GM12892 (cell line): ENCODE data around the gene PTK6.
A peak's percentile ranks its signal among the peaks of the same experiment; 100 is the strongest.

Source experiments
- DNase-seq: peaks from one replicate; pipeline ENCODE4 v3.0.0; 2011; ENCODE audit not compliant: insufficient read length
- FAIRE-seq: peaks from 2 replicates; lab custom pipeline; 2011; peaks lifted over from hg19 to GRCh38; lab: Jason Lieb, UNC
- POLR2A ChIP-seq: IDR thresholded peaks from 2 replicates; pipeline ENCODE4 v1.6.1; 2011; ENCODE audit warnings: low read depth, low read length, control low read depth
- POLR2AphosphoS5 ChIP-seq: IDR thresholded peaks from 2 replicates; pipeline ENCODE4 v1.6.1; 2011; ENCODE audit warnings: low read depth, low read length, control low read depth
- TAF1 ChIP-seq: IDR thresholded peaks from 2 replicates; pipeline ENCODE4 v1.6.1; 2011; ENCODE audit warnings: low read depth, mild to moderate bottlenecking, control low read depth, low read length, borderline replicate concordance

The PTK6 gene

DNA sequence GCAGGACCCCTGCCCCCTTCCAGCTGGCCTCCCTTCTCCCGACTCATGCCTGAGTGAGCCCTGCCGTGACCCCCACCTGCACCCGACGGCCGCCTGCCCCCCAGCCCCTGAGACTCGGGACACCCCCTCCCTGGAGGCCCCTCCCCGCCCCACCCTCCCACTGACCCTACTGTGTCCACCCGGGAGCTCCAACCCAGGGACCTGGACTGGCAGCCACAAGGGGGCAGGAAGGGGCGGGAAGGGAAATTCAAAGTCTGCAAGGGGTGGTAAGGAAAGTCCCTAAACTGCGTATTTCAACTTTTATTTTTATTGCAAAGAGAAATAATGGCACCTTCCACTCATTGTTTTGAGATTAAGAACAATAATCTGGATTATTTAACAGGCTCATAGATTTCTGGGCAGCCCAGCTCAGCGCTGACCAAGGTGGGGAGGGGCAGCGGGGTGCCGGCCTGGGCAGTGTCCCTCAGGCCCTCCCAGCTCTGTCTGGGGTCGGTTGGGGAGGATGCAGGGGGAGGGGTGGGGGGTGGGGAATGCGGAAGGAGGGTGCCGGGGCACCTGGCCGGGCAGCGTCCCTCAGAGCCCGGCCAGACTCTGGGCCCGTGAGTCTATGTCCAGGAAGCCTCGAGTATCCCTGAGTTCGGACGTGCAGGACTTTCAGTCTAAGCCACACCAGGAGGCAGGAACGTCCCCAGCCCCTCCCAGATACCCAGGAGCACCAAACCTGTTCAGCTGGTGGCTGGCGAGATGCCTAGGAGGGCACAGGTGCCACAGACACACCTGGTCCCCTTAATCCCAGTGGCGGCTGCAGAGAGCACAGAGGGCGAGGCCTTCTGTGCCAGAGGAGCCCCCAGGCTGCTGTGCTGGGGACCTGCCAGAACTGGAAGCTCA is 1.3 kb upstream of the PTK6 start:
- no peak for FAIRE-seq
- TF ChIP-seq POLR2AphosphoS5 (no peak), POLR2A (no peak), TAF1 (no peak)
- DNase-seq = no peak

DNA sequence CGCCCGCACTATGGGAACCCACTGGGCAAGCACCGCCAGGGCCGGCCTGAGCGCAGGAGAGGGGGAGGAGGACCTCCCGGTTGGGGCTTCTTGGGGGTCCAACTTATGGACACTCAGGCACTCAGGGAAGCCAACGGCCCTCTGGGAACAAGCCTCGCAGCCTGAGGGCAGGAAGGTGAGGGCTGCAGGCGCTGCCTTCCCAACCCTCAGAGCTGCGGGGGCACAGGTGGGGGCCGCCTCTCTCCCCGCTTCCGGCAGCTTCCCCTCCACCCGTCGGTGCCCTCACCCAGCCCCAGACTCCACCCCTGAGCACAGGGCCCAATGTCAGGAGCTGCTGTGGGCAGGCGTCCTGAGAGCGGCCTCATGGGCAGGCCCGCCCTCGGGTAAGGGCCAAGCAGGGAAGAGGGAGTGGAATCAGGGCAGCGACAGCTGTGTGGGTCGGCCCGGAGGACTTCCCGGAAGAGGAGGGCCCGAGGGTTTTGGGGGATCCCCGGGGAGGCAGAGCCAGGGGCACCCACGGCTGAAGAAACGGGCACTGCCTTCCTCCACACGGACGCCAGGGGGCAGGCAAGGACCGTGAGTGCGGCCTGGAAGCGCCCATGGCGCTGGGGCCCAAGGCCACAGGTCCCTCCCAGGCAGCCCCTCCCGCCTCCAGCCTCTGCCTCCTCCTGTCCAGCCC is 488 bp upstream of the PTK6 start:
- FAIRE-seq (peak; percentile 100), DNase-seq (peak; percentile 100)

DNA sequence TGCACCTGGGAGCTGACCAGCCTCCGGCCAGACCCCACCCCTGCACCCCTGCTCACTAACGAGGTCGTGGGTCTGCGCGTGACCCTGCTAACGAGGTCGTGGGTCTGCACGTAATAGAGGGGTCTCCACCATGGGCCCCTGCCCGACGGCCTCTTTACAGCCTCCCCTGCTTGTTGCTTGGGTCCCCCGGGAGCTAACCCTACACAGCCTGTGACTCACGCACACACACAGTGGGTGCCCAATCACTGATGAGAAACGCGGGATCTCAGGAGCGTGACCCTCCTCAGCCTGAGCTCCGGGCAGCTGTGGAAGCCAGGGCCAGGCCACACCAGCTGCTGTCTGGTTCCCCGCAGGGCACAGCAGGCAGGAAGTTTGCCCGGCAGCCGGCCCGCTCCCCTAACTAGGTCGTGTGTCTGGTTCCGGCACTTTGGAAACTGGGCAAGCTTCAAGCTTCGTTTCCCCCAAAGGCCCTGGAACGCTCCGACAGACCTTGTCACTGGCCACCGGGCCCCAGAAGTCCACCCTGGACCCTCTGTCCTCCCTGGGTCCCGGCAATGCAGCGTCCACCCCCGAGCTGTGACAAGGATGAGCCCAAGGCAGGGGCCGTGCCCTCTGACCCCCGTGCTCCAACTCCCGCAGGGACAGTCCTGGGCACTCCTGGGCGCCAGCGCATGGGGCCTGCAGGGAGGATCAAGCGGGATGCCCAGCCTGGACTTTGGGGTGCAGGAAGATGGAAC is 767 bp downstream of the PTK6 start:
- TF ChIP-seq POLR2A = no peak
- no peak for TF ChIP-seq POLR2AphosphoS5
- TF ChIP-seq TAF1 = no peak
- FAIRE-seq (peak; percentile 9), DNase-seq (no peak)

More for the DNA sequence above, 488 bp upstream of the PTK6 start:
- TF ChIP-seq TAF1 (0 out of 2 replicates have a peak, but pooled peaks have one; percentile 38), POLR2AphosphoS5 (peak; percentile 44; the same call in 1 of the 2 replicates), POLR2A (peak; percentile 63; the same call in 1 of the 2 replicates)

DNA sequence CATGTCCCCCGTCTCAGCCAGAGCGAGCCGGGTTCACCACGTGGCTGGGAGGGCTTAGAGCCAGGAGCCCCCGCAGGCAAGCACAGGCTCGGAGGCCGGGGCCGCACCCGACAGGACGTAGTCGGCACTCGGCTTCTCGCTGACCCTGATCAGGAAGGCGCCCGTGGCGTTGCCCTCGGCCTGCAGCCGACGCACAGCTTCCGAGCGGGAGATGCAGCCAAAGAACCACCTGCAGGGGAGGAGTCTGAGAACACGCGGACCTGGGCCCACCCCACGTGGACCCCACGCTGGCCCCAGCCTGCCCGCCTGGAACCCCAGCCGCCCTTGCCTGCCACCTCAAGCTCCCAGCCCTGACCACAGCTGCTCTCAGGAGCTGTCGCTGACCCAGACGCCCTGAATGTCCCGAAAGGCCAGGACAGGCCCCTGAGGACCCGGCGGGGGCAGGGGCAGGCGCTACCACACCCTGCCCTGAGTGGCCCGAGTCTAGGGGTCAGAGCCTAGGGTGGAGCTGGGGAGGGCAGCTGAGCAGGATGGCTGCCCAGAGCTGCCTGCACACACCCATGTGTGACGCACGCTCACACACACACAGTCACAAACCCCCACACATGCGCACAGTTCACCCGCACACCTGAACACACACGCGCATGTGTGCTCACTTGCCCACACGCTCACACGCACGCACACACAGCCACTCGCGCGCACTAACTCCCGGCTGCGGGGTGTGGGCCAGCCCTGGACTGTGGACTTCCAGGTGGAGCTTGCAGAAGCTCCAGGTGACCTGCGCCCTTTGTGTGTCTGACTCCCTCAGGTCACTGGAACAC is 2.1 kb downstream of the PTK6 start:
- TF ChIP-seq POLR2AphosphoS5 = no peak
- no peak for TF ChIP-seq TAF1
- no peak for TF ChIP-seq POLR2A
- no peak for FAIRE-seq
- DNase-seq = no peak

DNA sequence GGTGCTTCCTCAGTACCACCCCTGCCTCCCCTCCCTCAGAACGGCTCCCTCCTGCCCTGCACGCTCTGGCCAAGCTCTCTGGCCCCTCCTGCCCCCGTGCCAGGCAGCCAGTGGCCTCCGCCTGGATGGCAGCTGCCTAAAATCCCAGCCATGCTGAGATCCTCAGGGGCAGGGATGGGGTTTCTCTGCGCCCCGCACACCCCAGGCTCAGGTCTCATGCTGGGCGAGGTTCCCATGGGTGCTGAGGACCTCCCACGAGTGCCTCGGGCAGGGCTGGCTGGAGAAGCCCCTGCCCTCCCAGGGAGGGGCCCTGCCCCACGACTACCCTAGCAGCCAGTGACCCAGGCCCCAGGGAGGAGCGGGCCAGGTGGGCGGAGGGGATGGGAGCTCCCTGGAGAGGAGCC is 2.7 kb downstream of the PTK6 start:
- FAIRE-seq (no peak), DNase-seq (no peak)
- TF ChIP-seq TAF1 = no peak
- TF ChIP-seq POLR2AphosphoS5 = no peak
- no peak for TF ChIP-seq POLR2A

DNA sequence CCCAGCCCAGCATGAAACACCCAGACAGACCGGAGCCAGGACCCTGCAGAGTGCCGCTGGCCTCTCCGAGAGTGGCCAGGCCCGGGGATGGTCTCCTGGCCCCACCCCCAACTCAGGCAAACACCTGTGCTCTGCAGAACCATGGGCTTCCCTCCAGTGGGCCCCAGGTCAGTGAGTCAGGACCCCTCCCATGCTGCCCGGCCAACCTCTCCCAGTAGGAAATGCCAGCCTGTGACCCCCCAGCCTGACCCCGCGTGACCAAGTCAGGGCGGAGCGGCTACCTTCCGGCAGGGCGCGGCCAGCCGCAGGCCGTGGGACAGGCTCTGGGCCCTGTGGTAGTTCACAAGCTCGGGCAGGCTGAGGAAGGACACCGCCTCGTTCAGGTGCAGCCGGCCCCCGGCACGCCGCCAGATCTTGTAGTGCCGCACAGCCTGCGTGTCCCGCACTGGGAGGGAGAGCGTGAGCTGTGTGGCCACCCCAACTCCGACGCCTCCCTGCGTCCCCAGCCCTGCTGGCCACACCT is 3.2 kb downstream of the PTK6 start:
- no peak for FAIRE-seq
- TF ChIP-seq POLR2A (no peak), TAF1 (no peak), POLR2AphosphoS5 (no peak)
- DNase-seq = no peak

DNA sequence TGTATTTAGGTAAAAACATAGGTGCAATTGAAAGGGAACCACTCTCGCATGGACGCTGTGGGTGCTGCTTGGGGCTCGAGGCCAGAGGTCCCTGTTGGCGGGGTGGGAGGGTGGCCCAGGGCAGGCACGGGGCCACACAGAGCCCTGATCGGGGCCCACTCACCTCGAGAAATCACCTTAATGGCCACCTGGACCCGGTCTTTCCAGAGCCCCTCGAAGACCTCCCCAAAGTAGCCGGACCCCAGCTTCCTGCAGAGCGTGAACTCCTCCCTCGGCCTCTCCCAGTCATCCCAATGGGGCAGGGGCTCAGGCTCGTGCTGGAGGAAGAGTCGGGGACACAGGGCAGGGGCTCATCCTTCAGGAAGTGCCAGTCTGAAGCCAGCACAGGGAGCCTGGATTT is 3.8 kb downstream of the PTK6 start:
- DNase-seq = no peak
- FAIRE-seq = no peak
- TF ChIP-seq POLR2A = no peak
- no peak for TF ChIP-seq POLR2AphosphoS5
- no peak for TF ChIP-seq TAF1

DNA sequence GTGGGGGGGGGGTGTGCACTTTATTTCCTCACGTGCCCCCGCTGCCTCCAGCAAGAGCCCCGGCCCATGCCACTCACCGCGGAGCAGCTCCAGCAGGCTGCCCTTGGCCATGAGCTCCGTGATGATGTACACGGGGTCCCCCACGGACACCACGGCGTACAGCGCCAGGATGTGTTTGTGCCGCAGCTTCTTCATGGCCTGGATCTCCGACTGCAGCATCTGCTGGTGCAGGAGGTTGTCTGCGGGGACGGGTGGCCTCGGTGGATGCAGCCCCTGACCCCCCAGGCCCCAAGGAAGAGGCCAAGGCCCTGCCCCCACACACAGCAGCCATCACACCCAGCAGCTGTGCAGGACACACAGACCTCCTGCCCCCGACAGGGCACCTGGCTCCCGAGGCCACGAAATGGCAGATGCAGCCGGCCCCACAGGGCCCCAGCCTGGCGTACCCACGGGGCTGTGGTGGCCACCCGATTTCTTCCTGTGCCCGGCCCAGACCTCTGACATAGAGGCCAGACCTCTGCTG is 4.7 kb downstream of the PTK6 start:
- FAIRE-seq (no peak), DNase-seq (no peak)
- no peak for TF ChIP-seq POLR2AphosphoS5
- TF ChIP-seq TAF1 = no peak
- no peak for TF ChIP-seq POLR2A

DNA sequence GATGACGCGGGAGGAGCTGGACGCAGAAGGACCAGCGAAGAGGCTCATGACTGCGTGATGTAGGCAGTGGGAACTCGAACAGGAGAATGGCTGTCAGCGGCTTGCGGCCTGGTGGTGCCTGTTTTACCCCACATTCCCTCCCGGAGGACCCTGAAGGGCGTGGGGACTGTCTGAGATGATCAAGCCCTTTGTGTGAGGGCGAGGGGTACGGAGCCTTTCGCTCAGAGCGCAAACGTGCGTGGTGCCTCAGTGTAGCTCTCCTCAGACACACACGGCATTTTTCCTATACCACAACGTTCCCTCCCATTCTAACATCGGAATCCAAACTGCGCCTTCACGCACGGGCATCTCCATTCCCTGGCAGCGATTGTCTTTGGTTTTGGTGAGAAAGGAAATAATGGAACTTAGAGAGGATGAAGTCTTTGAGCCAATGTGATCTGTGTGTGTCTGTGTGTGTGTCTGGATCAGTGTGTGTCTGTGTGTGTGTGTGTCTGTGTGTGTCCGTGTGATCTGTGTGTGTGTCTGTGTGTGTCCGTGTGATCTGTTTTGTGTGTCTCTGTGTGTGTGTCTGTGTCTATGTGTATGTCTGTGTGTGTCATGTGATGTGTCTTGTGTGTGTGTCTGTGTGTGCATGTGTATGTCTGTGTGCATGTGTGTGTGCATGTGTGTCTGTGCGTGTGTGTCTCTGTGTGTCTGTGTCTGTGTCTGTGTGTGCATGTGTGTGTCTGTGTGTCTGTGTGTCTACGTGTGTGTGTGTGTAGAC is 5.3 kb downstream of the PTK6 start:
- no peak for DNase-seq
- TF ChIP-seq POLR2A (no peak), TAF1 (no peak), POLR2AphosphoS5 (no peak)
- FAIRE-seq = no peak

DNA sequence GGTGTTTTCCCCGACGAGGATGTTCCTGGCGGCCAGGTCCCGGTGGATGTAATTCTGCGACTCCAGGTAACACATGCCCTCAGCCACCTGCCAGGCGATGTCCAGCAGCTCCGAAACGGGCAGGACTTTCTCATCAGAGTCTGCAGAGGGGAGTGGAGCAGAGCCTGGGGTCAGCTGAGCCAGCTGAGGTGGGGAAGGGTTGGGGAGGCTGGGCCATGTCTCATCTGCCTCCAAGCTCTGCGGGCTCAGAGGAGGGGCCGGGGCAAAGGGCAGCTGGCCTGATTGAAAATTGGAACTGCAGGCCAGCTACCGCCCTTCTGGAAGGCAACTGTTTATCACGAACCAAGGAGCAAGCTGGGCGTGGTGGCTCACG is 6.4 kb downstream of the PTK6 start:
- FAIRE-seq (no peak), DNase-seq (no peak)
- TF ChIP-seq POLR2A (no peak), TAF1 (no peak), POLR2AphosphoS5 (no peak)
